ENCODE data around the gene AGPS. TPM values are rescaled to one million over a fixed set of nuclear protein-coding genes. Genes with fewer than 3 reads are reported as not detected.
"Not testable (repeated sequence)": the region's sequence is repeated elsewhere in the genome, so short reads cannot be mapped to it uniquely, and the experiment has no call there.

Gene AGPS
- total RNA-seq, 1 experiment from 2014 or later = 107 TPM

DNA sequence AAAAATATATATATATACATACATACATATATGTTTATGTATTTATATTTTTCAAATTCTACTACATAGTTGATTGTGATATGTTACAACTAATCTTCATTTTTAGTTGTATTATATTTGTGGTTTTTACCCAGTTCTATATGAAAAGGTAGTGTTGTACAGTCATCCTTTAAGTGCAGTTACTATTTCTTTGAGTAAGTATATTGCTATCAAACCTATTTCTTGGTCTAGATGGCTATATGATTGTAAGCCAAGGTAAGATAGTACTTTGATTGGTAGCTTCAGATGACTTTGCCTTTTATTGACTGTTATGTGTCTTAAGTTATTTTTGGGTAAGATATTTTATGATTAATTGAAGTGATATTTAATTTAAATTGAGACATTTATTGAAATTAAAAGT lies 89.6 kb downstream of the AGPS start:
- Histone ChIP-seq H3K9me3 (ENCODE audit: insufficient read depth, low read depth) (peaks cover 11% of the 10 kb centered on the region; the same call in 1 of the 2 replicates), H3K9me2 (ENCODE audit: insufficient read depth) (no peaks in the 10 kb centered on the region; the same call in 1 of the 2 replicates), H3K4me1 (replicated peaks; ENCODE audit: insufficient read depth) (no peaks in the 10 kb centered on the region), H4K20me1 (ENCODE audit: insufficient read depth) (no peaks in the 10 kb centered on the region; the same call in 1 of the 2 replicates), H3K36me3 (ENCODE audit: low read depth) (peaks cover 7% of the 10 kb centered on the region), H3K79me2 (ENCODE audit: low read depth) (no peaks in the 10 kb centered on the region), H3F3A (ENCODE audit: insufficient read depth, low read depth) (peaks cover 14% of the 10 kb centered on the region), H3K27me3 (ENCODE audit: insufficient read depth, low read depth) (no peaks in the 10 kb centered on the region), H2AFZ (no peak overlapping the region), H3K4me2 (no peak overlapping the region), H3K4me3 (no peak overlapping the region), H3K27ac (no peak overlapping the region)
- intact Hi-C loops (cut with micrococcal nuclease; ENCODE audit: unreplicated experiment) = loop anchor here (10.0 kb wide), 1 partner anchor 123 kb away; no protein-coding TSS in a partner anchor
- TF ChIP-seq EZH2 (IDR thresholded peaks at IDR 0.05; ENCODE audit: low read depth) = no peak
- TF ChIP-seq, protein P1, sequence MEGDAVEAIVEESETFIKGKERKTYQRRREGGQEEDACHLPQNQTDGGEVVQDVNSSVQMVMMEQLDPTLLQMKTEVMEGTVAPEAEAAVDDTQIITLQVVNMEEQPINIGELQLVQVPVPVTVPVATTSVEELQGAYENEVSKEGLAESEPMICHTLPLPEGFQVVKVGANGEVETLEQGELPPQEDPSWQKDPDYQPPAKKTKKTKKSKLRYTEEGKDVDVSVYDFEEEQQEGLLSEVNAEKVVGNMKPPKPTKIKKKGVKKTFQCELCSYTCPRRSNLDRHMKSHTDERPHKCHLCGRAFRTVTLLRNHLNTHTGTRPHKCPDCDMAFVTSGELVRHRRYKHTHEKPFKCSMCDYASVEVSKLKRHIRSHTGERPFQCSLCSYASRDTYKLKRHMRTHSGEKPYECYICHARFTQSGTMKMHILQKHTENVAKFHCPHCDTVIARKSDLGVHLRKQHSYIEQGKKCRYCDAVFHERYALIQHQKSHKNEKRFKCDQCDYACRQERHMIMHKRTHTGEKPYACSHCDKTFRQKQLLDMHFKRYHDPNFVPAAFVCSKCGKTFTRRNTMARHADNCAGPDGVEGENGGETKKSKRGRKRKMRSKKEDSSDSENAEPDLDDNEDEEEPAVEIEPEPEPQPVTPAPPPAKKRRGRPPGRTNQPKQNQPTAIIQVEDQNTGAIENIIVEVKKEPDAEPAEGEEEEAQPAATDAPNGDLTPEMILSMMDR (conservative IDR thresholded peaks at IDR 0.05) = no peak
- ChIA-PET POLR2A (ENCODE audit: unreplicated experiment) (no interaction called here), CTCF (no interaction called here)
- BruUV-seq (replicated peaks) = no TSS peak
- no peak for DNase-seq

DNA sequence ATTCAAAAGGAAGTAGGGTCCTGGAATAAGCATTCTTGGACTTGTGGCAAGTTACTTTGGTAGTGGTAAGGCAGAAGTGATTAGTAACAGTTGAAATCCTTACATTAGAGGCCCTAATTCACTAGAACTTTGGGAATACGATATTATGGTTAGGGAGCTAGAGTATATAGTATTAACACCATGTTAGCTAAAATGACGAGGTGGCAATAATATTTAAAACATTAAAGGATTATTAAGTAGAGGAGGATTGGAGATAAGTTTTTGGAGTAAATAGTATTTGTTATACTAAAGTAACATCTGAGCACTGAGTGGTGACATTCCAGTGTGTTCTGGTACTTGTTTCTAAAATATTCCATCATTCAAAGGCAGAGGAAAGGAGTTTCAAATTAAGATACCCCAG lies 91.0 kb downstream of the AGPS start:
- no peak for TF ChIP-seq EZH2 (IDR thresholded peaks at IDR 0.05; ENCODE audit: low read depth)
- TF ChIP-seq, protein P1 (conservative IDR thresholded peaks at IDR 0.05) = no peak
- Histone ChIP-seq H3K4me2 (no peak overlapping the region), H4K20me1 (ENCODE audit: insufficient read depth) (no peaks in the 10 kb centered on the region; the same call in 1 of the 2 replicates), H3K4me1 (replicated peaks; ENCODE audit: insufficient read depth) (no peaks in the 10 kb centered on the region), H3K9me3 (ENCODE audit: insufficient read depth, low read depth) (no peaks in the 10 kb centered on the region), H3K27ac (no peak overlapping the region), H3K4me3 (no peak overlapping the region), H2AFZ (no peak overlapping the region), H3K79me2 (ENCODE audit: low read depth) (no peaks in the 10 kb centered on the region), H3F3A (ENCODE audit: insufficient read depth, low read depth) (peaks cover 10% of the 10 kb centered on the region), H3K27me3 (ENCODE audit: insufficient read depth, low read depth) (no peaks in the 10 kb centered on the region), H3K36me3 (ENCODE audit: low read depth) (no peaks in the 10 kb centered on the region), H3K9me2 (ENCODE audit: insufficient read depth) (no peaks in the 10 kb centered on the region; the same call in 1 of the 2 replicates)
- ChIA-PET CTCF (no interaction called here), POLR2A (ENCODE audit: unreplicated experiment) (interaction anchor here (0.6 kb wide), 1 partner anchor 36 kb away, joined by 4 read pairs; no protein-coding TSS in a partner anchor)
- BruUV-seq (replicated peaks) = no TSS peak
- DNase-seq = no peak
- intact Hi-C loops (cut with micrococcal nuclease; ENCODE audit: unreplicated experiment) = loop anchor here (10.0 kb wide), 1 partner anchor 121 kb away; no protein-coding TSS in a partner anchor

GRCh38 chr2:177484180-177484795 lies 91.7 kb downstream of the AGPS start:
- no peak for TF ChIP-seq EZH2 (IDR thresholded peaks at IDR 0.05; ENCODE audit: low read depth)
- TF ChIP-seq, protein P1 (conservative IDR thresholded peaks at IDR 0.05) = no peak
- ChIA-PET POLR2A (ENCODE audit: unreplicated experiment) (interaction anchor here (0.6 kb wide), 1 partner anchor 35 kb away, joined by 4 read pairs; no protein-coding TSS in a partner anchor), CTCF (interaction anchor here (0.6 kb wide), 2 partner anchors 42 to 147 kb away, joined by 3 to 9 read pairs; no protein-coding TSS in a partner anchor)
- no TSS peak for BruUV-seq (replicated peaks)
- no peak for DNase-seq
- no peaks in the 10 kb centered on the region; the same call in 1 of the 2 replicates for H3K9me2 ChIP-seq (ENCODE audit: insufficient read depth)
- intact Hi-C loops (cut with micrococcal nuclease; ENCODE audit: unreplicated experiment) = loop anchor here (10.0 kb wide), 1 partner anchor 121 kb away; no protein-coding TSS in a partner anchor
- no peaks in the 10 kb centered on the region for H3K9me3 ChIP-seq (ENCODE audit: insufficient read depth, low read depth)
- no peak overlapping the region for H3K4me2 ChIP-seq
- no peaks in the 10 kb centered on the region for H3K27me3 ChIP-seq (ENCODE audit: insufficient read depth, low read depth)
- H3K4me1 ChIP-seq (replicated peaks; ENCODE audit: insufficient read depth) = no peaks in the 10 kb centered on the region
- no peaks in the 10 kb centered on the region; the same call in 1 of the 2 replicates for H4K20me1 ChIP-seq (ENCODE audit: insufficient read depth)
- no peaks in the 10 kb centered on the region for H3K36me3 ChIP-seq (ENCODE audit: low read depth)
- no peaks in the 10 kb centered on the region for H3K79me2 ChIP-seq (ENCODE audit: low read depth)
- peaks cover 8% of the 10 kb centered on the region; the same call in 1 of the 2 replicates for H3F3A ChIP-seq (ENCODE audit: insufficient read depth, low read depth)
- H3K4me3 ChIP-seq = no peak overlapping the region
- H2AFZ ChIP-seq = no peak overlapping the region
- H3K27ac ChIP-seq = no peak overlapping the region

GRCh38 chr2:177485657-177486056 lies 93.1 kb downstream of the AGPS start:
- H3K9me3 ChIP-seq (ENCODE audit: insufficient read depth, low read depth); BruUV-seq (replicated peaks); DNase-seq; H3F3A ChIP-seq (ENCODE audit: insufficient read depth, low read depth); H3K79me2 ChIP-seq (ENCODE audit: low read depth); H3K4me2 ChIP-seq; H3K27me3 ChIP-seq (ENCODE audit: insufficient read depth, low read depth); CTCF ChIA-PET; H3K36me3 ChIP-seq (ENCODE audit: low read depth); H3K27ac ChIP-seq; H4K20me1 ChIP-seq (ENCODE audit: insufficient read depth); H2AFZ ChIP-seq; H3K9me2 ChIP-seq (ENCODE audit: insufficient read depth); POLR2A ChIA-PET (ENCODE audit: unreplicated experiment); H3K4me3 ChIP-seq; H3K4me1 ChIP-seq (replicated peaks; ENCODE audit: insufficient read depth): not testable (repeated sequence)
- intact Hi-C loops (cut with micrococcal nuclease; ENCODE audit: unreplicated experiment) = loop anchor here (10.0 kb wide), 1 partner anchor 119 kb away; no protein-coding TSS in a partner anchor

All from PC-9 (cell line).